Naive thymus-derived CD4-positive, alpha-beta T cell (primary cell): ENCODE measurements around the gene RHOBTB3. TPM values are rescaled to one million over a fixed set of nuclear protein-coding genes. Genes with fewer than 3 reads are reported as not detected.

Experiments
- ATAC-seq: fragments of 150-1000 bp; cut with Tn5 transposase; 2 replicates; pipeline ENCODE4 v1.10.0; 2021; ENCODE audit warnings: mild to moderate bottlenecking, moderate library complexity
- CTCF ChIA-PET: fragments of 350-600 bp; sonication (Branson Sonifier 250); formaldehyde crosslinking; loops from one replicate; lab custom pipeline; 2021; ENCODE audit warnings: antibody characterized with exemption; lab: Charles Lee
- POLR2A ChIA-PET: fragments of 350-600 bp; sonication (Branson Sonifier 250); formaldehyde crosslinking; loops from one replicate; lab custom pipeline; 2021; ENCODE audit warnings: antibody characterized with exemption, inconsistent platforms; lab: Charles Lee
- DNase-seq, 9 donors: peaks; one replicate each; pipeline versions ENCODE4 v3.0.0 to v3.0.0-alpha.2; 2020 to 2022; ENCODE audit warnings: mixed read lengths in 1 of 9
- H3K27ac ChIP-seq: one replicate; pipeline ENCODE4 v1.7.0; 2013; ENCODE audit warnings: mild to moderate bottlenecking, low read depth, low read length, moderate library complexity
- H3K27me3 ChIP-seq, 2 donors: one replicate each; pipeline ENCODE4 v1.7.0; 2013; ENCODE audit warnings: low read length in 2 of 2, mild to moderate bottlenecking in 2 of 2, moderate library complexity in 2 of 2; ENCODE audit not compliant: control insufficient read depth in 2 of 2, insufficient read depth in 2 of 2
- H3K36me3 ChIP-seq, 3 experiments: 1 replicate in 2 of 3; 2 replicates in 1 of 3; pipeline ENCODE4 v1.7.0; 2013; ENCODE audit warnings: low read length in 3 of 3, mild to moderate bottlenecking in 3 of 3, moderate library complexity in 1 of 3; ENCODE audit not compliant: insufficient read depth in 3 of 3, control insufficient read depth in 2 of 3
- H3K4me1 ChIP-seq, 2 donors: one replicate each; pipeline ENCODE4 v1.7.0; 2013; ENCODE audit warnings: low read length in 2 of 2, mild to moderate bottlenecking in 2 of 2, moderate library complexity in 1 of 2; ENCODE audit not compliant: control insufficient read depth in 2 of 2, insufficient read depth in 2 of 2
- H3K4me3 ChIP-seq: 2 replicates; pipeline ENCODE4 v1.7.0; 2013; ENCODE audit warnings: mild to moderate bottlenecking, low read length
- H3K9me3 ChIP-seq, 3 experiments: 1 replicate in 2 of 3; 2 replicates in 1 of 3; pipeline ENCODE4 v1.7.0; 2013; ENCODE audit warnings: low read length in 3 of 3; ENCODE audit not compliant: control insufficient read depth in 2 of 3
- H3K27ac Mint-ChIP-seq, 9 donors: one replicate each; pipeline ENCODE4 v1.8.0; 2020 to 2022; ENCODE audit warnings: mixed read lengths in 9 of 9, mild to moderate bottlenecking in 8 of 9, moderate library complexity in 5 of 9, inconsistent platforms in 2 of 9
- H3K27me3 Mint-ChIP-seq, 5 donors: one replicate each; pipeline ENCODE4 v1.8.0; 2021 to 2022; ENCODE audit warnings: mixed read lengths in 5 of 5, mild to moderate bottlenecking in 1 of 5
- H3K36me3 Mint-ChIP-seq, 5 donors: one replicate each; pipeline ENCODE4 v1.8.0; 2020 to 2022; ENCODE audit warnings: mixed read lengths in 5 of 5, mild to moderate bottlenecking in 3 of 5, inconsistent platforms in 1 of 5
- H3K4me1 Mint-ChIP-seq, 7 donors: one replicate each; pipeline ENCODE4 v1.8.0; 2020 to 2022; ENCODE audit warnings: mixed read lengths in 7 of 7, mild to moderate bottlenecking in 3 of 7, inconsistent platforms in 1 of 7
- H3K4me3 Mint-ChIP-seq, 10 donors: one replicate each; pipeline ENCODE4 v1.8.0; 2020 to 2022; ENCODE audit warnings: mild to moderate bottlenecking in 10 of 10, mixed read lengths in 10 of 10, moderate library complexity in 6 of 10, inconsistent platforms in 2 of 10
- H3K9me3 Mint-ChIP-seq, 11 donors: one replicate each; pipeline ENCODE4 v1.8.0; 2020 to 2022; ENCODE audit warnings: mixed read lengths in 11 of 11, mild to moderate bottlenecking in 4 of 11, inconsistent platforms in 1 of 11, moderate library complexity in 1 of 11
- intact Hi-C, 2 donors: fragments of 100-400 bp; cut with micrococcal nuclease; formaldehyde crosslinking; loops; one replicate each; pipeline ENCODE4 v1.15.1; 2023
- polyA plus RNA-seq, 2 donors: library from polyadenylated mRNA; unstranded; fragments of 300-500 nt; fragmentation: Illumina TruSeq; gene quantifications; one replicate each; pipeline ENCODE4 v1.2.3, GENCODE V29; 2021
- total RNA-seq, 6 experiments: library from RNA in 5 of 6; stranded (reverse) in 5 of 6; gene quantifications; 1 replicate in 5 of 6; 2 replicates in 1 of 6; pipeline ENCODE4 v1.2.3 and lab custom pipeline; 2021 to 2026

Gene RHOBTB3
- total and polyA plus RNA-seq, 7 experiments from 2014 or later: 0.24 to 9.6 (median 4.6) TPM

DNA sequence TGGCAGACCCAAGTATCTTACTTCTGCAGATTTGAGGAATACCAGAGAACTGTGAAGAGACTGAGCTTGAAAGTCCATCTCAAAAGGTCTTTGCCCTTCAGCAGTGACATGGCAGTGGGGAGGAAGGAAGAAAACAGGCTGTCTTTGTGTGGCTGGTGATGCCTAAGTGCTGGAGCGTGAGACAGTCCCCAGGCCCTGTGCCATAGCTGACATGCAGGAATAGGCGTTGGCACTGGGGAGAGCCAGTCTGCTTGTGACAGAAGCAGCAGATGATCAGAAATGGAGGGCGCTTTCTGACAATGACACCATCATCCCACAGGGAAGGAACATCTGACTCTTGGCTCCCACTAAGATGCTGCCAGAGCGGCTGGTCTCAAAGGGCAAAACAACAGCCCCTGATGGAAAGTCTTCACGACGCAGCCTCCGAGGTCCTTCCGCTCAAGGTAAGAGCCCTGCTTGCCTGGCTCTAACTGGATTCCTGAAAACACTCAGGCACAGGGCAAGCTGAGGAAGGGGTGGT lies 106.9 kb downstream of the RHOBTB3 start:
- H3K36me3 Mint-ChIP-seq: no peaks in the 10 kb centered on the region
- H3K9me3 Mint-ChIP-seq: no peaks in the 10 kb centered on the region
- H3K4me1 Mint-ChIP-seq: peaks cover 35 to 61% (median 55%) of the 10 kb centered on the region in 7 donors
- no peaks in the 10 kb centered on the region for H3K9me3 ChIP-seq
- H3K27ac ChIP-seq: no peak overlapping the region
- peaks cover 19 to 25% of the 10 kb centered on the region in 2 donors for H3K4me1 ChIP-seq
- intact Hi-C loops: no loop called here
- H3K36me3 ChIP-seq: no peaks in the 10 kb centered on the region
- ATAC-seq (no peak), DNase-seq (no peak)
- H3K4me3 ChIP-seq: no peak overlapping the region
- ChIA-PET POLR2A (interaction anchor here (2.6 to 6.8 kb wide), 2 partner anchors 17 to 57 kb away, joined by 13 to 157 read pairs; partner anchors contain the start of gene GLRX), CTCF (interaction anchor here (0.8 to 15.0 kb wide), 5 partner anchors 9 to 207 kb away, joined by 3 to 357 read pairs (median 3); no protein-coding TSS in a partner anchor)
- H3K27ac Mint-ChIP-seq: peak overlapping the region in 6 of 9 donors; percentile 7 to 98 (median 80)
- no peaks in the 10 kb centered on the region for H3K27me3 Mint-ChIP-seq
- H3K4me3 Mint-ChIP-seq: no peak overlapping the region
- H3K27me3 ChIP-seq: no peaks in the 10 kb centered on the region

DNA sequence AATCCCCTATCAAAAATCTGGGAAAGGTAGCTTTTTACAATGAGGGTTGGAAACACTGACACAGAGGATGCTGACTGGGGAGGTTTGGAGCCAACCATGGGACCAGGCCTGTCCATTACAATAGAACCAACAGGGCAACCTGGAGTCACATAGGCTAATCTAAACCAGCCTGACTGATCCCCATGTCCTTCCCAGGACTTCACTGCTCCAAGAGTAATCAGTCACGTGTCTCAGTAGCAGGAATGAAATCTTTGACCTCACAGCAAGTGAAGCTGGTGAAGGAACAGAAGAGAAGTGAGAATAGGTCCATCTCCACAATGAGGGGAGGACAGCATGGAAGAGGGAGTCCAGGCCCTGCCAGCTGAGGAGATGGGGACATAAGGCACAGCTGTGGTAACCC lies 107.4 kb downstream of the RHOBTB3 start:
- ChIA-PET CTCF (interaction anchor here (1.1 to 15.0 kb wide), 4 partner anchors 55 to 207 kb away, joined by 3 to 357 read pairs (median 4); no protein-coding TSS in a partner anchor), POLR2A (interaction anchor here (1.1 to 6.8 kb wide), 3 partner anchors 17 to 57 kb away, joined by 3 to 157 read pairs (median 13); partner anchors contain the start of gene GLRX)
- DNase-seq: no peak
- H3K36me3 Mint-ChIP-seq: no peaks in the 10 kb centered on the region
- H3K27ac Mint-ChIP-seq: peak overlapping the region in 5 of 9 donors; percentile 25 to 98 (median 78)
- H3K9me3 Mint-ChIP-seq: no peaks in the 10 kb centered on the region
- Histone ChIP-seq H3K4me3 (no peak overlapping the region), H3K36me3 (no peaks in the 10 kb centered on the region), H3K27ac (no peak overlapping the region), H3K4me1 (peaks cover 24 to 25% of the 10 kb centered on the region in 2 donors), H3K9me3 (no peaks in the 10 kb centered on the region), H3K27me3 (no peaks in the 10 kb centered on the region)
- intact Hi-C loops: no loop called here
- no peak for ATAC-seq
- peaks cover 0 to 3% (median 0%) of the 10 kb centered on the region in 5 donors for H3K27me3 Mint-ChIP-seq
- H3K4me3 Mint-ChIP-seq: no peak overlapping the region
- H3K4me1 Mint-ChIP-seq: peaks cover 37 to 61% (median 58%) of the 10 kb centered on the region in 7 donors

DNA sequence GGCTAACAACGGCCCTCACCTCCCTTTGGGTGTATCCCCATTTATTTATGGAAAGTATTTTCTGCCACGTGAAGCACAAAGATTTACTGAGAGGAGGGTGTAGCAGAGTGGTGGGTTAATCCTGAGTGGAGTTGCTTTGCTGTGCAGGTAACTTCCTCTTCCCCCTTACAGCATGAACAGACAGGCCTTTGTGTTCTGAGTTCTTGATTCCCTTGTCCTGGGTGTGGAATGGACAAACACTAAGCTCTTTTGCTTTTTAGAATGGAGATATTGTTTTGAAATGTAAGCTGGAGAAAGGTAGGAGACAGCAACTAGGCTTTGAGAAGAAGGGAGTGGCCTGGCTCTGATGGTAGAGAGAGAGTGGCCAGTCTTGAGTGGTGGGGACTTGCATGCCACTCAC lies 108.5 kb downstream of the RHOBTB3 start:
- Mint-ChIP-seq H3K4me1 (peaks cover 30 to 50% (median 47%) of the 10 kb centered on the region in 7 donors), H3K36me3 (no peaks in the 10 kb centered on the region), H3K9me3 (no peaks in the 10 kb centered on the region), H3K4me3 (no peak overlapping the region), H3K27me3 (peaks cover 0 to 3% (median 0%) of the 10 kb centered on the region in 5 donors), H3K27ac (peak overlapping the region in 2 of 9 donors; percentile 75 to 98)
- Histone ChIP-seq H3K27ac (no peak overlapping the region), H3K9me3 (no peaks in the 10 kb centered on the region), H3K27me3 (no peaks in the 10 kb centered on the region), H3K4me3 (no peak overlapping the region), H3K4me1 (peaks cover 19 to 28% of the 10 kb centered on the region in 2 donors), H3K36me3 (no peaks in the 10 kb centered on the region)
- intact Hi-C loops: no loop called here
- ATAC-seq: no peak
- ChIA-PET CTCF (interaction anchor here (0.7 to 15.0 kb wide), 5 partner anchors 10 to 176 kb away, joined by 3 to 357 read pairs (median 3); no protein-coding TSS in a partner anchor), POLR2A (interaction anchor here (1.1 to 6.8 kb wide), 2 partner anchors 18 to 58 kb away, joined by 3 to 157 read pairs; partner anchors contain the start of gene GLRX)
- DNase-seq: no peak

DNA sequence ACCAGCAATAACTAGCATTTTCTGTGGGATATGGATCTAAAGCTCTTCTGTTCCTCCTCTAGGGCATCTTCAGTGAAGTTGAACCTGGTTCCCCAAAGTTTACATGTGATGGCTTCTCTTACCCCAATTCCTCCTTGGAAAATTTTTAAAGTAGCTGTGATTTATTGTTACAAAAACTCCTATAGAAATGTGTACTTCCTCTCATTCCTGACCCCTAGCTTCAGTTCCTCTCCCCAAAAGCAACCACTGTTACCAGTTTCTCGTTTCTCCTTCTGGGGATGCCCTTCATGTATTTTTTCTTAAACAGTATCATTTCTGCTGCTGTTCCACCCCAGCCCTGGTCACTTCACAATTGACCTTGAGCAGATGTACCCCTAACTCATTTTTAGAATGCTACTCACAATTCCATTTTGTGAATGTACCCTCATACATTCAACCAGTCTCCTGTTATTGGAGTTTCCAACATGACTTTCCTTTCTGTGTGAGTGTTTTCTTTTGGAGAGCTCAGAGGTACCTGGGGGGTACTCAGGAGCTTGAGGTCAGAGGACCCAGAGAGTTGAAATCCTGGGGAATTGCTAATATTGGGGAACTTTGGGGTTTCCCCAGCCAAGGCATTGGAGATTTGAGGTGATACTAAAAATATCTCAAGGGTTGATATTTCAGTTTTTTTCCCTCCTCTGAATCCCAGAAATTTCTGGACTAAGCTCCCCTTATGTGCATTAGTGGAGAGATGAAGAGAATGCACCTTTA lies 110.0 kb downstream of the RHOBTB3 start:
- intact Hi-C loops: no loop called here

DNA sequence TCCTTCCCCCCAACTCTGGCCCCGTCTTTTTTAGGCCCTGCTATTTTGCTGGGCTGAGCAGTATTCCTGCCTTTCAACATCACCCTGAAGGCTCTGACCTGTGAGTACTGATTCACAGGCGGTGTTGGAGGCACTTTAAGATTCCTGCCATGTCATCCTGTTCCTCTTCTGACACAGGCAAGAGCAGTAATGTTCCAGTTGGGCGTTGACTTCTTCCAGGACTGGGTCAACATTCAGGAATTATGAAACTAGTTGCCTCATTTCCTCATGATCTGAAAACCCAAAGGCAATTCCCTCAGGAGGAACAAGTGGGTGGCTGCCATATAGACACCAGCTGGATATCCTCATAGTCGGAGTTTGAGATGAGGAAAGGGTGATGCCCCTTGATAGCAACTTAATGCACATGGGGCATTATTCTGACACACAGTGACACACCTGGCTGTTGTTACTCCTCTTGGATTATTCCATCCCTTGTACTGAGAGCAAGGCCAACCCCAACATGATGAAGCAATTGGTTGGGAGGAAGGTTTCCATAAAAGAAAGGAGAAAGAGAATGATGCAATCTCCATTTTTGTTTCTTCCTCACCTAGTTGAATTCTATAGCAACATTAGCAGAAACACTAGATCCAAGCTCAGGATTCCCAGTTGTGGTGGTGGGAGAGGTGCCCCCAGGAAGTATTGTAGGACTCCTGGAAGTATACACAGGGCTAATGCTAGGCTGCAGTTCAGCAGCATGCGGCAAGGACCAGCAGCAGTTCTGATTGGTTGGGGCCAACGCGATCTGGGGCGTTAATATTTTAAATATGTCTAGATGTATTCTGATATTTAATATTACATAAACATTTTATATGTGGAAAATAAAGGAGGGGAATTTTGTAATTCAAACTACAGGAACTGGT lies 111.0 kb downstream of the RHOBTB3 start:
- no peak for DNase-seq
- Histone ChIP-seq H3K27ac (no peak overlapping the region), H3K36me3 (no peaks in the 10 kb centered on the region), H3K4me3 (no peak overlapping the region), H3K9me3 (no peaks in the 10 kb centered on the region), H3K4me1 (peaks cover 10 to 13% of the 10 kb centered on the region in 2 donors), H3K27me3 (no peaks in the 10 kb centered on the region)
- Mint-ChIP-seq H3K36me3 (no peaks in the 10 kb centered on the region), H3K4me3 (peak overlapping the region in 3 of 10 donors; percentile 34 to 71 (median 60)), H3K27me3 (peaks cover 0 to 3% (median 0%) of the 10 kb centered on the region in 5 donors), H3K27ac (peak overlapping the region in 7 of 9 donors; percentile 65 to 94 (median 88)), H3K4me1 (peaks cover 18 to 37% (median 30%) of the 10 kb centered on the region in 7 donors), H3K9me3 (no peaks in the 10 kb centered on the region)
- ChIA-PET CTCF (interaction anchor here (0.6 to 15.0 kb wide), 6 partner anchors 19 to 313 kb away, joined by 3 to 357 read pairs (median 4); partner anchors contain the start of gene GLRX), POLR2A (interaction anchor here (0.7 to 1.4 kb wide), 4 partner anchors 18 to 21 kb away, joined by 3 to 11 read pairs (median 4); partner anchors contain the start of gene GLRX)
- ATAC-seq: no peak
- intact Hi-C loops: loop anchor here (2.0 kb wide), 2 partner anchors 33 to 111 kb away; partner anchors contain the start of gene RHOBTB3 (in 1 of the 2)

More for the DNA sequence above, 110.0 kb downstream of the RHOBTB3 start:
- Mint-ChIP-seq H3K9me3 (no peaks in the 10 kb centered on the region), H3K27me3 (peaks cover 0 to 3% (median 0%) of the 10 kb centered on the region in 5 donors), H3K36me3 (no peaks in the 10 kb centered on the region), H3K27ac (peak overlapping the region in 3 of 9 donors; percentile 14 to 75 (median 41)), H3K4me3 (no peak overlapping the region), H3K4me1 (peaks cover 25 to 45% (median 38%) of the 10 kb centered on the region in 7 donors)
- Histone ChIP-seq H3K4me1 (peaks cover 19% of the 10 kb centered on the region in 2 donors), H3K36me3 (no peaks in the 10 kb centered on the region), H3K9me3 (no peaks in the 10 kb centered on the region), H3K27me3 (no peaks in the 10 kb centered on the region), H3K4me3 (no peak overlapping the region), H3K27ac (no peak overlapping the region)
- DNase-seq (no peak), ATAC-seq (no peak)
- POLR2A ChIA-PET: interaction anchor here (1.0 to 1.8 kb wide), 3 partner anchors 9 to 20 kb away, joined by 3 to 11 read pairs (median 9); partner anchors contain the start of gene GLRX
- CTCF ChIA-PET: interaction anchor here (0.6 to 15.0 kb wide), 9 partner anchors 17 to 312 kb away, joined by 3 to 357 read pairs (median 3); partner anchors contain the start of gene GLRX
